ENCODE results near the gene SAPCD1. TPM values are rescaled to one million over a fixed set of nuclear protein-coding genes. Genes with fewer than 3 reads are reported as not detected.

The SAPCD1 gene
- total and polyA plus RNA-seq, 10 of the 15 experiments (the other 5 are each of a cell fraction or from before 2014, with no cell fraction given), result 1.6 to 13.0 (median 5.4) TPM

DNA sequence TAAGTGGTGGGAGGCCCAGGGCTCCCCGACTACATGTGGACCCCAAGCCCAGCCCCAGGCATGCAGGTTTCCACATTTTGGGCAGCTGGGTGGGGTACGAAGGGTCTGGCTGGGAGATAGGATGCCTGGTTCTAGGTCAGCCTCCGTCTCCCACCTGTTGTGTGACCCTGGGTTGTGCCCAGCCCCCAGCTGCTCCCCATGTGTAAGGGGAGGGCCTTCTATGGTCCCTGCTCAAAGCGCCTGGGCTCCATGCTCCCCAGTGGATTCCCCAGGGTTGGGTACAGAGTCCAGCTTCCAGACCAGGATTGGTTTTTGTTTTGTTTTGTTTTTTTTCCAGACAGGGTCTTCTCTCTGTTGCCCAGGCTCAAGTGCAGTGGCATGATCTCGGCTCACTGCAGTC lies 15.7 kb downstream of the SAPCD1 start:
- Histone ChIP-seq H3K4me2 (ENCODE audit: control insufficient read depth, insufficient read depth) (no peak overlapping the region), H3K27ac (ENCODE audit: control insufficient read depth, insufficient read depth) (no peak overlapping the region), H3K9ac (ENCODE audit: control insufficient read depth, insufficient read depth, low read length) (no peak overlapping the region), H3K27me3 (replicated peaks in 1 of 2; ENCODE audit: control insufficient read depth in 2 of 2, insufficient read depth in 2 of 2, low read length in 1 of 2) (no peaks in the 10 kb centered on the region), H4K20me1 (ENCODE audit: control insufficient read depth, insufficient read depth) (no peaks in the 10 kb centered on the region), H3K4me3 (no peak overlapping the region), H2AFZ (ENCODE audit: control insufficient read depth, low read depth, low read length) (no peak overlapping the region), H3K79me2 (ENCODE audit: control insufficient read depth, insufficient read depth, low read length) (no peaks in the 10 kb centered on the region), H3K4me1 (ENCODE audit: control insufficient read depth, insufficient read depth, low read length) (peaks cover 18% of the 10 kb centered on the region), H3K9me3 (replicated peaks; ENCODE audit: control insufficient read depth, insufficient read depth, low read length) (no peaks in the 10 kb centered on the region), H3K36me3 (ENCODE audit: control insufficient read depth in 2 of 2, insufficient read depth in 2 of 2, low read length in 1 of 2) (peaks cover 0 to 34% of the 10 kb centered on the region in 2 experiments; a peak in 3 of 4 replicates)
- DNase-seq (ENCODE audit: low read depth, low spot score) (no peak), FAIRE-seq (no peak), ATAC-seq (no peak)
- POLR2A ChIA-PET, result interaction anchor here (1.0 to 3.2 kb wide), 7 partner anchors 12 to 114 kb away, joined by 3 to 12 read pairs (median 5); partner anchors contain the start of genes HSPA1A, HSPA1L, LSM2 and VARS1
- in situ Hi-C loops (cut with MboI) (no loop called here), intact Hi-C loops (cut with micrococcal nuclease; ENCODE audit: unreplicated experiment) (loop anchor here (10.0 kb wide), 1 partner anchor 47 kb away; the partner anchor contains the start of gene HSPA1B)
- CTCF ChIA-PET, result interaction anchor here (1.9 to 4.1 kb wide), 3 partner anchors 10 to 17 kb away, joined by 6 to 12 read pairs (median 8); partner anchors contain the start of gene VARS1
- RAD21 ChIA-PET (ENCODE audit: unreplicated experiment), result interaction anchor here (1.1 to 2.1 kb wide), 2 partner anchors 18 to 52 kb away, joined by 3 to 8 read pairs; no protein-coding TSS in a partner anchor
- WGBS (ENCODE audit: insufficient coverage, insufficient replicate concordance, low lambda C conversion rate, missing lambda C conversion rate), result 91% methylated on average over 5 of the region's 5 CpGs
- SMC1A ChIA-PET (ENCODE audit: uncharacterized antibody, unreplicated experiment), result interaction anchor here (1.1 to 1.2 kb wide), 4 partner anchors 8 to 83 kb away, joined by 3 to 6 read pairs (median 4); partner anchors contain the start of gene VARS1
- BruUV-seq (replicated peaks), result no TSS peak
- no peak for TF ChIP-seq MYC (IDR thresholded peaks at IDR 0.05; ENCODE audit: insufficient read depth, insufficient read length, insufficient replicate concordance, low read length, severe bottlenecking)
- TF ChIP-seq, protein P1, sequence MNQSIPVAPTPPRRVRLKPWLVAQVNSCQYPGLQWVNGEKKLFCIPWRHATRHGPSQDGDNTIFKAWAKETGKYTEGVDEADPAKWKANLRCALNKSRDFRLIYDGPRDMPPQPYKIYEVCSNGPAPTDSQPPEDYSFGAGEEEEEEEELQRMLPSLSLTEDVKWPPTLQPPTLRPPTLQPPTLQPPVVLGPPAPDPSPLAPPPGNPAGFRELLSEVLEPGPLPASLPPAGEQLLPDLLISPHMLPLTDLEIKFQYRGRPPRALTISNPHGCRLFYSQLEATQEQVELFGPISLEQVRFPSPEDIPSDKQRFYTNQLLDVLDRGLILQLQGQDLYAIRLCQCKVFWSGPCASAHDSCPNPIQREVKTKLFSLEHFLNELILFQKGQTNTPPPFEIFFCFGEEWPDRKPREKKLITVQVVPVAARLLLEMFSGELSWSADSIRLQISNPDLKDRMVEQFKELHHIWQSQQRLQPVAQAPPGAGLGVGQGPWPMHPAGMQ (IDR thresholded peaks at IDR 0.05; ENCODE audit: borderline replicate concordance), result no peak
- no peak for TF ChIP-seq SREBF2 (IDR thresholded peaks at IDR 0.05; ENCODE audit: low read length)
- TF ChIP-seq MXI1 (IDR thresholded peaks at IDR 0.05; ENCODE audit: low read depth, low read length), result no peak
- no peak for TF ChIP-seq JUNB (IDR thresholded peaks at IDR 0.05)
- no peak for TF ChIP-seq PML (IDR thresholded peaks at IDR 0.05; ENCODE audit: low read length)
- no peak for TF ChIP-seq NFXL1 (IDR thresholded peaks at IDR 0.05; ENCODE audit: borderline replicate concordance)
- no peak for TF ChIP-seq ASH2L (IDR thresholded peaks at IDR 0.05; ENCODE audit: borderline replicate concordance, low read depth)
- TF ChIP-seq, protein P2, sequence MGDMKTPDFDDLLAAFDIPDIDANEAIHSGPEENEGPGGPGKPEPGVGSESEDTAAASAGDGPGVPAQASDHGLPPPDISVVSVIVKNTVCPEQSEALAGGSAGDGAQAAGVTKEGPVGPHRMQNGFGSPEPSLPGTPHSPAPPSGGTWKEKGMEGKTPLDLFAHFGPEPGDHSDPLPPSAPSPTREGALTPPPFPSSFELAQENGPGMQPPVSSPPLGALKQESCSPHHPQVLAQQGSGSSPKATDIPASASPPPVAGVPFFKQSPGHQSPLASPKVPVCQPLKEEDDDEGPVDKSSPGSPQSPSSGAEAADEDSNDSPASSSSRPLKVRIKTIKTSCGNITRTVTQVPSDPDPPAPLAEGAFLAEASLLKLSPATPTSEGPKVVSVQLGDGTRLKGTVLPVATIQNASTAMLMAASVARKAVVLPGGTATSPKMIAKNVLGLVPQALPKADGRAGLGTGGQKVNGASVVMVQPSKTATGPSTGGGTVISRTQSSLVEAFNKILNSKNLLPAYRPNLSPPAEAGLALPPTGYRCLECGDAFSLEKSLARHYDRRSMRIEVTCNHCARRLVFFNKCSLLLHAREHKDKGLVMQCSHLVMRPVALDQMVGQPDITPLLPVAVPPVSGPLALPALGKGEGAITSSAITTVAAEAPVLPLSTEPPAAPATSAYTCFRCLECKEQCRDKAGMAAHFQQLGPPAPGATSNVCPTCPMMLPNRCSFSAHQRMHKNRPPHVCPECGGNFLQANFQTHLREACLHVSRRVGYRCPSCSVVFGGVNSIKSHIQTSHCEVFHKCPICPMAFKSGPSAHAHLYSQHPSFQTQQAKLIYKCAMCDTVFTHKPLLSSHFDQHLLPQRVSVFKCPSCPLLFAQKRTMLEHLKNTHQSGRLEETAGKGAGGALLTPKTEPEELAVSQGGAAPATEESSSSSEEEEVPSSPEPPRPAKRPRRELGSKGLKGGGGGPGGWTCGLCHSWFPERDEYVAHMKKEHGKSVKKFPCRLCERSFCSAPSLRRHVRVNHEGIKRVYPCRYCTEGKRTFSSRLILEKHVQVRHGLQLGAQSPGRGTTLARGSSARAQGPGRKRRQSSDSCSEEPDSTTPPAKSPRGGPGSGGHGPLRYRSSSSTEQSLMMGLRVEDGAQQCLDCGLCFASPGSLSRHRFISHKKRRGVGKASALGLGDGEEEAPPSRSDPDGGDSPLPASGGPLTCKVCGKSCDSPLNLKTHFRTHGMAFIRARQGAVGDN (IDR thresholded peaks at IDR 0.05), result no peak
- no peak for TF ChIP-seq CREM (IDR thresholded peaks at IDR 0.05; ENCODE audit: low read depth)
- TF ChIP-seq MTA3 (IDR thresholded peaks at IDR 0.05; ENCODE audit: borderline replicate concordance, low read length), result no peak
- no peak for TF ChIP-seq LARP7 (IDR thresholded peaks at IDR 0.05)
- TF ChIP-seq IKZF1 (conservative IDR thresholded peaks at IDR 0.05), result no peak
- no peak for TF ChIP-seq ZNF24 (IDR thresholded peaks at IDR 0.05)
- TF ChIP-seq, protein P3, sequence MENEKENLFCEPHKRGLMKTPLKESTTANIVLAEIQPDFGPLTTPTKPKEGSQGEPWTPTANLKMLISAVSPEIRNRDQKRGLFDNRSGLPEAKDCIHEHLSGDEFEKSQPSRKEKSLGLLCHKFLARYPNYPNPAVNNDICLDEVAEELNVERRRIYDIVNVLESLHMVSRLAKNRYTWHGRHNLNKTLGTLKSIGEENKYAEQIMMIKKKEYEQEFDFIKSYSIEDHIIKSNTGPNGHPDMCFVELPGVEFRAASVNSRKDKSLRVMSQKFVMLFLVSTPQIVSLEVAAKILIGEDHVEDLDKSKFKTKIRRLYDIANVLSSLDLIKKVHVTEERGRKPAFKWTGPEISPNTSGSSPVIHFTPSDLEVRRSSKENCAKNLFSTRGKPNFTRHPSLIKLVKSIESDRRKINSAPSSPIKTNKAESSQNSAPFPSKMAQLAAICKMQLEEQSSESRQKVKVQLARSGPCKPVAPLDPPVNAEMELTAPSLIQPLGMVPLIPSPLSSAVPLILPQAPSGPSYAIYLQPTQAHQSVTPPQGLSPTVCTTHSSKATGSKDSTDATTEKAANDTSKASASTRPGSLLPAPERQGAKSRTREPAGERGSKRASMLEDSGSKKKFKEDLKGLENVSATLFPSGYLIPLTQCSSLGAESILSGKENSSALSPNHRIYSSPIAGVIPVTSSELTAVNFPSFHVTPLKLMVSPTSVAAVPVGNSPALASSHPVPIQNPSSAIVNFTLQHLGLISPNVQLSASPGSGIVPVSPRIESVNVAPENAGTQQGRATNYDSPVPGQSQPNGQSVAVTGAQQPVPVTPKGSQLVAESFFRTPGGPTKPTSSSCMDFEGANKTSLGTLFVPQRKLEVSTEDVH (IDR thresholded peaks at IDR 0.05; ENCODE audit: low read depth, partially characterized antibody), result no peak
- no peak for TF ChIP-seq HCFC1 (IDR thresholded peaks at IDR 0.05; ENCODE audit: low read length)
- TF ChIP-seq PAX5 (IDR thresholded peaks at IDR 0.05; ENCODE audit: borderline replicate concordance, low read depth, low read length), result no peak
- no peak for TF ChIP-seq BHLHE40 (IDR thresholded peaks at IDR 0.05; ENCODE audit: borderline replicate concordance in 1 of 2, low read depth in 2 of 2, low read length in 1 of 2)

Measured in GM12878 (cell line).